Heart right ventricle (tissue), 16 donors: ENCODE results near the gene CRISP2. TPM values are rescaled to one million over a fixed set of nuclear protein-coding genes. Genes with fewer than 3 reads are reported as not detected.

ENCODE experiments used
- ATAC-seq, 8 donors: fragments of 200-7000 bp; cut with Tn5 transposase; one replicate each; pipeline ENCODE4 v1.9.1; 2020; ENCODE audit warnings: mild to moderate bottlenecking in 8 of 8, moderate library complexity in 8 of 8, moderate number of reproducible peaks in 1 of 8
- DNase-seq, 2 donors: peaks; one replicate each; pipeline ENCODE4 v3.0.0-alpha.2; 2020
- H3K27ac ChIP-seq, 10 donors: fragments of 200-600 bp; sonication (generic) in 2 of 10; one replicate each; pipeline versions ENCODE4 v1.5.0 to v1.8.0; 2020 to 2022; ENCODE audit warnings: mild to moderate bottlenecking in 3 of 10
- H3K27me3 ChIP-seq, 7 donors: fragments of 200-600 bp; one replicate each; pipeline ENCODE4 v1.8.0; 2021 to 2022; ENCODE audit warnings: mild to moderate bottlenecking in 2 of 7
- H3K36me3 ChIP-seq, 9 donors: fragments of 200-600 bp; sonication (generic) in 1 of 9; one replicate each; pipeline versions ENCODE4 v1.5.0 to v1.8.0; 2020 to 2022; ENCODE audit warnings: mild to moderate bottlenecking in 2 of 9
- H3K4me1 ChIP-seq, 9 donors: fragments of 200-600 bp; sonication (generic) in 1 of 9; one replicate each; pipeline versions ENCODE4 v1.5.0 to v1.8.0; 2020 to 2022; ENCODE audit warnings: mild to moderate bottlenecking in 4 of 9
- H3K4me3 ChIP-seq, 10 donors: fragments of 200-600 bp; sonication (generic) in 2 of 10; one replicate each; pipeline versions ENCODE4 v1.5.0 to v1.8.0; 2020 to 2022; ENCODE audit warnings: mild to moderate bottlenecking in 7 of 10, moderate library complexity in 2 of 10
- H3K9me3 ChIP-seq, 11 donors: fragments of 200-600 bp in 10 of 11; sonication (generic) in 2 of 11; one replicate each; pipeline versions ENCODE4 v1.5.0 to v1.8.0; 2013 to 2022; ENCODE audit warnings: mild to moderate bottlenecking in 2 of 11, control low read depth in 1 of 11, moderate library complexity in 1 of 11
- CTCF ChIP-seq, 9 donors: fragments of 200-600 bp; sonication (generic) in 2 of 9; IDR thresholded peaks; one replicate each; pipeline versions ENCODE4 v1.5.0 to v1.8.0; 2021 to 2022; ENCODE audit warnings: antibody characterized with exemption in 9 of 9, mild to moderate bottlenecking in 5 of 9, moderate library complexity in 1 of 9
- WGBS, 2 donors: extraction: QIAGEN DNeasy Blood & Tissue Kit; methylation state at CpG; one replicate each; pipeline ENCODE4 v1.1.7; 2013; ENCODE audit warnings: inconsistent platforms in 1 of 2; 5-methylcytosine and 5-hydroxymethylcytosine counted together
- intact Hi-C, 10 donors: fragments of 100-400 bp; cut with DNase I; formaldehyde crosslinking; loops; one replicate each; pipeline versions ENCODE4 v1.11.1 to v1.14.2; 2022
- polyA plus RNA-seq, 2 donors: library from polyadenylated mRNA; stranded (reverse); fragments of 200-250 nt; gene quantifications; one replicate each; pipeline ENCODE4 v1.2.3, GENCODE V29; 2013
- total RNA-seq, 10 donors: library from RNA; stranded (reverse); fragmentation: NEBNext Ultra II Directional in 3 of 10; extraction: Animal tissue kit (Norgen Biotek cat#: 25700) in 3 of 10; gene quantifications; one replicate each; pipeline versions ENCODE4 v1.2.1 to v1.2.4, GENCODE V29; 2021 to 2023
- donor health status: Arrhythmogenic right ventricular cardiomyopathy.
- donor health status: ischemic (EF 13 %, LVEDD 7.1; RV severe dilation, severe dysfunction).
- donor health status: healthy with polysubstance abuse.
- donor health status: DM: no; HTN: yes; CAD: no.
- donor health status: DM: no; HTN: no; CAD: no.
- donor health status: ischemic (EF 25% LVEDD 6.9; RV normal size, moderate dysfunction).
- donor health status: ischemic (EF 25% LVEDD 5.7; RV mildly dilated, moderate dysfunction).
- donor health status: healthy.
- donor health status: DM: yes; HTN: yes; CAD: no.
- donor health status: Ischemic cardiomyopathy.
- donor health status: ischemic (EF 35%, LVEDD 5.7; RV mildly dilated, moderate dysfunction).
- donor health status: nonischemic (EF 11% LVEDD 7.7; RV severe dilation, severe dysfunction).
- donor health status: DM: yes; HTN: yes; CAD: no.
- donor health status: PGD.
- donor health status: ischemic (EF 29% LVEDD 5.4; RV normal size, mild dysfunction).
- donor health status: nonischemic (EF 23%, LVEDD 6.1; RV moderate dilation, normal function).

CRISP2 gene
- total and polyA plus RNA-seq, 12 donors, result not detected

GRCh38 chr6:49649988-49650387, 63.4 kb downstream of the CRISP2 start:
- 32 to 64% methylated on average over 1 of the region's 1 CpG for WGBS, 2 donors
- TF ChIP-seq CTCF (IDR thresholded peaks at IDR 0.05), result no peak

GRCh38 chr6:49648036-49648435, 65.3 kb downstream of the CRISP2 start:
- Histone ChIP-seq H3K4me1 (no peaks in the 10 kb centered on the region), H3K27ac (no peak overlapping the region), H3K36me3 (no peaks in the 10 kb centered on the region), H3K27me3 (no peaks in the 10 kb centered on the region), H3K9me3 (no peaks in the 10 kb centered on the region), H3K4me3 (no peak overlapping the region)
- intact Hi-C loops, result no loop called here
- no peak for ATAC-seq
- no peak for TF ChIP-seq CTCF (IDR thresholded peaks at IDR 0.05)
- no peak for DNase-seq

More at GRCh38 chr6:49649988-49650387, 63.4 kb downstream of the CRISP2 start:
- Histone ChIP-seq H3K9me3 (no peaks in the 10 kb centered on the region), H3K36me3 (no peaks in the 10 kb centered on the region), H3K4me3 (no peak overlapping the region), H3K27ac (no peak overlapping the region), H3K27me3 (no peaks in the 10 kb centered on the region), H3K4me1 (no peaks in the 10 kb centered on the region)
- intact Hi-C loops, result no loop called here
- no peak for DNase-seq
- no peak for ATAC-seq

- intact Hi-C loops, result no loop called here
- no peak overlapping the region for H3K4me3 ChIP-seq
- no peaks in the 10 kb centered on the region for H3K27me3 ChIP-seq
- no peaks in the 10 kb centered on the region for H3K4me1 ChIP-seq
- no peaks in the 10 kb centered on the region for H3K36me3 ChIP-seq
- ATAC-seq (no peak), DNase-seq (no peak)
- TF ChIP-seq CTCF (IDR thresholded peaks at IDR 0.05), result no peak
- 83 to 87% methylated on average over 2 of the region's 2 CpGs for WGBS, 2 donors
- no peaks in the 10 kb centered on the region for H3K9me3 ChIP-seq
- H3K27ac ChIP-seq, result no peak overlapping the region
Observed at GRCh38 chr6:49647476-49647875, 65.9 kb downstream of the CRISP2 start.

- Histone ChIP-seq H3K4me1 (no peaks in the 10 kb centered on the region), H3K36me3 (no peaks in the 10 kb centered on the region), H3K9me3 (no peaks in the 10 kb centered on the region), H3K27ac (no peak overlapping the region), H3K4me3 (no peak overlapping the region), H3K27me3 (no peaks in the 10 kb centered on the region)
- no peak for ATAC-seq
- TF ChIP-seq CTCF (IDR thresholded peaks at IDR 0.05), result no peak
- WGBS, 2 donors, result 64 to 73% methylated on average over 4 of the region's 4 CpGs
- intact Hi-C loops, result no loop called here
- no peak for DNase-seq
Observed at GRCh38 chr6:49646942-49647341, 66.4 kb downstream of the CRISP2 start.
